GM23338 (cell line): ENCODE data around the gene NEK6.

Source experiments
- CTCF ChIP-seq, 2 experiments: fragments of 200-600 bp in 1 of 2; sonication (generic) in 1 of 2; conservative IDR thresholded peaks; 2 replicates each; pipeline versions ENCODE4 v1.5.1 to v1.6.1; 2016 to 2017; ENCODE audit warnings: antibody characterized with exemption in 2 of 2, low read depth in 2 of 2, mild to moderate bottlenecking in 2 of 2, moderate library complexity in 1 of 2
- EZH2 ChIP-seq: fragments of 200-600 bp; sonication (generic); IDR thresholded peaks from one replicate; pipeline ENCODE4 v1.8.0; 2017; ENCODE audit warnings: antibody characterized with exemption, mild to moderate bottlenecking, low read depth; ENCODE audit not compliant: unreplicated experiment
- POLR2AphosphoS5 ChIP-seq: IDR thresholded peaks from 2 replicates; pipeline ENCODE4 v1.6.1; 2016; ENCODE audit warnings: antibody characterized with exemption, low read depth

DNA sequence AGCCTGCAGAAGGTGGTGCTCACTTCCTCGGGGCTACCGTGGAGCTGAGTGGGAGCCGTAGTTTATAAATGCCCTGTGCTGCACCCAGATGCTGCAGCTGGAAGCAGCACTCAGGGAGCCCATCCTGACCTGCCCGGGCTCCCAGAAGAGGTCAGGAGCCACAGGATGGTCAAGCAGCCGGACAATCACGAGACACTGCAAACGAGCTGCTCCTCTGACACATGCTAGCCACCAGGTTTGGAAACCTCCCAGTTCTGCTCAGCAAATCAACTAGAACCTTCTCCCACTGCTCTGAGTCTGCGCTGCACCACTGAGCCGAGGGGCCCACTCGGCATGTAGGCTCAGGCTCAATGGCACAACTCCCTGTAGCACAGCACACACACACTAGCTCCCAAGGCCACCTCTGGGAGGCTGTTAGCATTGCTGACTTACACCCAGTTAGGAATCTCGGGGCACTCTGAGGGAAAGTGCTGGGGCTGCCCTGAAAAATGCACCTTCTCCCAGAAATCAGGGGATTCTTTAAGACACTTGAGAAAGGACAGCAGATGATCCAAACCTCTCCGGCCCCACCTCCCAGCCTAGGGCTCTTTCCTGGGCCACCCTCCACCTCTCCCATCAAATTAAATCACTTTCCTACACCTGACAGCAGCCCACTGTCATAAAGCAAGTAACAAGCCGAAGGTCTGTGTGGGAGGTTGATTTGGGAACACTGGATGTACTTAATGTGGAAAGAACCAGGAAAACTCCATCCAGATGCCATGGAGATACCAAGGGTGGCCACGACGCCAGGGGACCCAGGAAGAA lies 98.4 kb downstream of the NEK6 start:
- TF ChIP-seq CTCF (conservative IDR thresholded peaks at IDR 0.05; ENCODE audit: low read depth in 2 of 2) (no peak), POLR2AphosphoS5 (no peak), EZH2 (no peak)
